LNCaP clone FGC (cell line): Measurements from ENCODE around the gene SRPX2.

ENCODE experiments used
- DNase-seq: peaks from one replicate; pipeline ENCODE4 v3.0.0-alpha.2; 2011; ENCODE audit warnings: low read depth
- H3K4me3 ChIP-seq: 2 replicates; pipeline ENCODE4 v1.5.1; 2011; ENCODE audit warnings: mild to moderate bottlenecking, low read depth, low read length, control low read depth
- CTCF ChIP-seq: IDR thresholded peaks from 2 replicates; pipeline ENCODE4 v1.5.1; 2012; ENCODE audit warnings: mild to moderate bottlenecking; ENCODE audit not compliant: control insufficient read depth, insufficient read depth; ENCODE audit errors: extremely low read depth

Gene SRPX2

GRCh38 chrX:100687546-100687945, 43.5 kb downstream of the SRPX2 start:
- no peak for DNase-seq
- no peak overlapping the region for H3K4me3 ChIP-seq
- no peak for TF ChIP-seq CTCF

GRCh38 chrX:100695302-100695701, 51.3 kb downstream of the SRPX2 start:
- no peak for TF ChIP-seq CTCF
- no peak overlapping the region for H3K4me3 ChIP-seq
- DNase-seq = no peak

GRCh38 chrX:100695991-100696390, 52.0 kb downstream of the SRPX2 start:
- no peak overlapping the region for H3K4me3 ChIP-seq
- no peak for TF ChIP-seq CTCF
- no peak for DNase-seq

GRCh38 chrX:100696699-100697351, 52.8 kb downstream of the SRPX2 start:
- no peak overlapping the region for H3K4me3 ChIP-seq
- no peak for TF ChIP-seq CTCF
- DNase-seq = no peak

- no peak for DNase-seq
- no peak overlapping the region for H3K4me3 ChIP-seq
- TF ChIP-seq CTCF = no peak
These were observed 54.6 kb downstream of the SRPX2 start for GRCh38 chrX:100698551-100698950.

- H3K4me3 ChIP-seq = no peak overlapping the region
- TF ChIP-seq CTCF = no peak
- DNase-seq = no peak
These were observed 56.8 kb downstream of the SRPX2 start for GRCh38 chrX:100700809-100701208.

GRCh38 chrX:100704581-100705203, 60.7 kb downstream of the SRPX2 start:
- DNase-seq = no peak
- TF ChIP-seq CTCF = no peak

More at GRCh38 chrX:100704581-100705203, 60.7 kb downstream of the SRPX2 start:
- H3K4me3 ChIP-seq = no peak overlapping the region
